BE2C (cell line): Measurements from ENCODE around the gene ARRB1.

ENCODE experiments used
- DNase-seq: peaks from one replicate; pipeline ENCODE4 v3.0.0-alpha.2; 2020
- H3K27me3 ChIP-seq: fragments of 250-450 bp; sonication (Bioruptor Pico); 2 replicates; pipeline ENCODE4 v1.5.1; 2020; ENCODE audit warnings: mild to moderate bottlenecking
- H3K36me3 ChIP-seq: fragments of 250-450 bp; sonication (Bioruptor Pico); 2 replicates; pipeline ENCODE4 v1.5.1; 2020; ENCODE audit warnings: mild to moderate bottlenecking
- H3K4me1 ChIP-seq: fragments of 250-450 bp; sonication (Bioruptor Pico); 2 replicates; pipeline ENCODE4 v1.5.1; 2020
- H3K4me3 ChIP-seq: 2 replicates; pipeline ENCODE4 v1.5.1; 2011; ENCODE audit warnings: low read depth, low read length
- H3K9me3 ChIP-seq: fragments of 250-450 bp; sonication (Bioruptor Pico); 2 replicates; pipeline ENCODE4 v1.5.1; 2020
- CTCF ChIP-seq: IDR thresholded peaks from 2 replicates; pipeline ENCODE4 v1.5.1; 2012; ENCODE audit warnings: mild to moderate bottlenecking, low read depth, low read length

Gene ARRB1

GRCh38 chr11:75265851-75266531, 85.5 kb downstream of the ARRB1 start:
- peak; percentile 10 for DNase-seq
- H3K4me3 ChIP-seq = no peak overlapping the region
- no peaks in the 10 kb centered on the region for H3K27me3 ChIP-seq
- no peaks in the 10 kb centered on the region for H3K4me1 ChIP-seq
- no peak for TF ChIP-seq CTCF
- H3K9me3 ChIP-seq = no peaks in the 10 kb centered on the region
- peaks cover 21% of the 10 kb centered on the region for H3K36me3 ChIP-seq

GRCh38 chr11:75264971-75265370, 86.5 kb downstream of the ARRB1 start:
- peaks cover 19% of the 10 kb centered on the region; the same call in 1 of the 2 replicates for H3K36me3 ChIP-seq
- no peaks in the 10 kb centered on the region for H3K27me3 ChIP-seq
- DNase-seq = peak; percentile 4
- no peaks in the 10 kb centered on the region for H3K9me3 ChIP-seq
- H3K4me1 ChIP-seq = no peaks in the 10 kb centered on the region
- no peak for TF ChIP-seq CTCF
- H3K4me3 ChIP-seq = no peak overlapping the region

- no peaks in the 10 kb centered on the region for H3K4me1 ChIP-seq
- no peaks in the 10 kb centered on the region for H3K9me3 ChIP-seq
- no peaks in the 10 kb centered on the region for H3K27me3 ChIP-seq
- peak; percentile 1 for DNase-seq
- H3K4me3 ChIP-seq = no peak overlapping the region
- no peak for TF ChIP-seq CTCF
- H3K36me3 ChIP-seq = peaks cover 14% of the 10 kb centered on the region; the same call in 1 of the 2 replicates
Observed at GRCh38 chr11:75264356-75264755, 87.1 kb downstream of the ARRB1 start.

GRCh38 chr11:75263944-75264349, 87.5 kb downstream of the ARRB1 start:
- Histone ChIP-seq H3K4me1 (no peaks in the 10 kb centered on the region), H3K4me3 (no peak overlapping the region), H3K9me3 (no peaks in the 10 kb centered on the region), H3K27me3 (no peaks in the 10 kb centered on the region), H3K36me3 (peaks cover 14% of the 10 kb centered on the region; the same call in 1 of the 2 replicates)
- TF ChIP-seq CTCF = no peak
- peak; percentile 7 for DNase-seq

GRCh38 chr11:75262961-75263852, 88.3 kb downstream of the ARRB1 start:
- Histone ChIP-seq H3K36me3 (peaks cover 14% of the 10 kb centered on the region; the same call in 1 of the 2 replicates), H3K9me3 (no peaks in the 10 kb centered on the region), H3K4me3 (no peak overlapping the region), H3K27me3 (no peaks in the 10 kb centered on the region), H3K4me1 (no peaks in the 10 kb centered on the region)
- DNase-seq = peak; percentile 6
- no peak for TF ChIP-seq CTCF
